Glomerular visceral epithelial cell (primary cell): ENCODE results near the gene NEURL2.

ENCODE experiments used
- DNase-seq: peaks from one replicate; pipeline ENCODE4 v3.0.0-alpha.2; 2016; ENCODE audit errors: extremely low spot score

The NEURL2 gene

GRCh38 chr20:45845452-45845851 lies 45.6 kb downstream of the NEURL2 start:
- DNase-seq: no peak

- no peak for DNase-seq
These were observed 47.5 kb downstream of the NEURL2 start for GRCh38 chr20:45843506-45843905.

- no peak for DNase-seq
These were observed 48.7 kb downstream of the NEURL2 start for GRCh38 chr20:45842169-45842812.

GRCh38 chr20:45841407-45842129 lies 49.4 kb downstream of the NEURL2 start:
- DNase-seq: no peak

- no peak for DNase-seq
These were observed 50.3 kb downstream of the NEURL2 start for GRCh38 chr20:45840700-45841198.
